HG02588 (cell line): ENCODE data around the gene SCN3B.

Source experiments
- ATAC-seq: cut with Tn5 transposase; IDR thresholded peaks from one replicate; pipeline ENCODE4 v1.9.1; 2021; ENCODE audit warnings: mild to moderate bottlenecking, moderate library complexity; ENCODE audit not compliant: unreplicated experiment

SCN3B gene

DNA sequence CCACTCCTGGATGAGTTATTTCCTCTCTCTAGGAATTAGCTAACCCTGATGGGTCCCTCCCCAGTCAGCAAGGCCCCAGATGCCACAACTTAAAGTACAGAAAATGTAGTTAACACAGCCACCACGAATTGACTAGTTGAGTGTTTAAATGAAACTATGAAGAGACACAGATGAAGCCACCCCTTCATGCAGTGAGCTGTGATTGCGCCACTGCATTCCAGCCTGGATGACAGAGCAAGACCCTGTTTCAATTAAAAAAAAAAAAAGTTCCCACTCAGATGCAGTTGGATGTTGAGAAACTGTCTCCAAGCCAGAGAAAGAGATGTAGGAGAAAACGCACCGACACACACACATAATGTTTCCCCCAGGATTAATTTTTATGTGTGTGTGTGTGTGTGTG, 53.3 kb downstream of the SCN3B start:
- ATAC-seq: no peak

DNA sequence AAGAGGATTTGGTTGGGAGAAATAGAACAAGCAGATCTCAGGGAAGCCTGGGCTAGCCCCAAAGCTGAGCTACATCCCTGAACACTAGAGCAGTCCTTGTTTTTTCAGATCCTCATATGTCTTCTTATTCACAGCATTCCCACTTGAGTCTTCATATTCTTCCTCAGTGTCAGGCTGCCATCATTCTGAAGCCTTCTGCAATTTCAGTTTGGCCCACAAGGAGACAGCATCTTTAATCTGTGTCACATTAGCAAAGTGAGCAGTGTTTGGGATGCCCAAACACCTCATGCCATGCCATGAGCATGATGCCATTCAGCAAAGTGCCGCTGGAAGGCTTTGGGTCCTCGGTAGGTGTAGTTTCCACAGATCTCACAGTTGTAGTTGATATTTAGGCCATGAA, 56.6 kb downstream of the SCN3B start:
- ATAC-seq: no peak

DNA sequence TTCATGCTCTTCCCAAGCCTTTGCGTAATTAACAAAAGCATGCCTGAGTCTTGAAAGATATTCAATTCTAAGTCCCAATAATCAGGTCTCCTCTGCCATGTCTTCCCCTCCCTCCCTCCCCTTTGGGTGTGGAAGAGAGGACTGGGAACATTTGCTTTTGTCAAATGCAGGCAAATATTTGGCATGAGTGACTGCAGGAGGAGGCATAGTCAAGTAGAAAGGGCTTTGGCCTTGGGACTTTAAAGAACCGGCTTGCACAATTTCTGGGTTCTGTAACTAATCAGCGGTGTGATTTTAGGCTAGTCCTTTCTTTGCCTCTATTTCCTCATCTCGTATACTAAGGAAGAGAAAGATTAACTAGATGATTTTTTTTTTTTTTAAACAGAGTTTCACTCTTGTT, 59.5 kb downstream of the SCN3B start:
- no peak for ATAC-seq

DNA sequence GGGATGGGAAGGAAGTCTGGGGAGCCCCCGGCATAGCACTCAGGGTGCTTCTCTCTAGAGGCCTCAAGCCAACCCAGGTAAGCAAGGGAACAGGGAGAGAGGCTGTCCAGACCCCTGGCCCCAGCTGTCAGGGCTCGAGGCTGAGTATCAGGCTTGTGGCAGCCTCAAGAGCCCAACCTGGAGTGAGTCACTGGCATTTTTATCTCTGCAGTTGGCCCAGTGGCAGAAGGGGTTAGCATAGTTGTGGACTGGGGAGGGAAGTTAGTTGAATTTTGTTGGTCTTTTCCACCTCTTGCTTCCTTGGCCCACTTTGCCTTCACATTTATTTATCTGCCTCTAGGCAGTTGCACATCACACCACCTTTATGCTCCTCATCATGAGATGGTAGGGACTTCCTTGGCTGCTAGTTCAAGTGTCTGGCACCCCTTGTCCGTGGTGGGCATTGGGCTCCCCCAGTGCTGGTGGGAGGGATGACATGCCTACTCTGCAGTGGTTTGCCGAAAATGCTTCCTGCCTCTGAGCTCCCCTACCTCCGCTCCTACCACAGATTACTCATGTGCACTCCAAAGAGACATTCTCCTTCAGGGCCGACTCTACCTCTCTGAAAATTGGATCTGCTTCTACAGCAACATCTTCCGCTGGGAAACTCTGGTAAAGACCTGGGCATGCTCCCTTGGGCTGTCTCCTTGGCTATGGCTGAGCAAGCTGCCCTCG, 60.1 kb downstream of the SCN3B start:
- ATAC-seq: no peak

DNA sequence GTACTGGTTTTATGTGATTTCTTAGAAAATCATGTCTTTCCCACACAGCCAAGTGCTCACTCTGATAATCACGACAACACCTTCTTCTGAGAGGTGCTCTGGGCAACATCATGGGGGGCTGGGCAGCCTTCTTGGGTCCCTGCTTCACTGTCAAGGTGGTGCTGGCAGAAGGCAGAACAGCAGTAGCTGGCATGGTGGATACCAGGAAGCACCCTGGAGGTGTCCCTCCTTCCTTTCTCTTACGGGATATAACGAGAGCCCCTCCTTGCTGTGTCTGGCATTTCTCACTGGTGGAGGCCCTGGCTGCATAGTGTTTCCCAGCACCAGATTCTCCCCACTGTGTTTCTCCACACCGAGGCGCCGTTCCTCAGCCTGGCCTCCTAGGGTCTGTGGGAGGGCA, 60.9 kb downstream of the SCN3B start:
- ATAC-seq: no peak

DNA sequence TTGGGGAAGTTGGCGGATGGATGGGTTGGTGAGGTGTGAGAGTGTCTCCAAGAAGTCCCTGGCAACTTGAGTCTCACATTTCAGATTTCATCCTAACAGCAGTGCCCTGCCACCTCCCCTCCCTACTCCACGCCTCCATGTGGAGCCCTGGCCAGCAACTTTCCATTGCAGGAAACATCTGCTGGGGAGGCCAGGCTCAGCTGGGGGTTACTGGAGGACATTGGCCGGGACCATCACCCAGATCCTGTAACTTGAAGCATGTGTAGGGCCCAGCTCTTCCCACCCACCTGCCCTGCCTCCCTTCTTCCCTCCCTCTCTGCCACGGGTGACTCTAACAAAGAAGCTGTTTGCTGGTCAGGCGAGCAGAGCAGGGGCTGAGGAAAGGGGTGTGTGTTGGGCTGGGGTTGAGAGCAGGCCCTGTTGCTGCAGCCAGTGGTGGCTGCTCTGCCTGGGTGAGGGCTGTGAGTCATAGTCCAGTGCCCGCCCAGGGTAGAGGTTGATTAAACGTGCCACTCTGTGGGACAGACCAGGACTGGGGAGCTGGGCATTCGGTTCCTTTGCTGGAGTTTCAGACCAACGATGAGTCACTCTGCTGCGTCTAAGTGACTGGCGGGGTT, 64.0 kb downstream of the SCN3B start:
- no peak for ATAC-seq

DNA sequence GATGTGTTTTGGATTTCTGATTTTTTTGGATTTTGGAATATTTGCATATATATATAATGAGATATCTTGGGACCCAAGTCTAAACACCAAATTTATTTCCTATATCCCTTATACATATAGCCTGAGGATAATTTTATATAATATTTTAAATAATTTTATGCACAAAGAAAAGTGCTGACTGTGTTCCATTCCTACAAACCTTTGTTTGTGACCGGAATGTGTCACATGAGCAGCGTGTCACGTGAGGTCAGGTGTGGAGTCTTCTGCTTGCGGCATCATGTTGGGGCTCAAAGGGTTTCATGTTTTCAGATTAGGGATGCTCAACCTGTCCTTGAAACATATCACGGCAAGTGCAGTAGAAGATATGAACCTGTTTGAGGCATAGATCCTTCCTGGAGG, 65.6 kb downstream of the SCN3B start:
- no peak for ATAC-seq

DNA sequence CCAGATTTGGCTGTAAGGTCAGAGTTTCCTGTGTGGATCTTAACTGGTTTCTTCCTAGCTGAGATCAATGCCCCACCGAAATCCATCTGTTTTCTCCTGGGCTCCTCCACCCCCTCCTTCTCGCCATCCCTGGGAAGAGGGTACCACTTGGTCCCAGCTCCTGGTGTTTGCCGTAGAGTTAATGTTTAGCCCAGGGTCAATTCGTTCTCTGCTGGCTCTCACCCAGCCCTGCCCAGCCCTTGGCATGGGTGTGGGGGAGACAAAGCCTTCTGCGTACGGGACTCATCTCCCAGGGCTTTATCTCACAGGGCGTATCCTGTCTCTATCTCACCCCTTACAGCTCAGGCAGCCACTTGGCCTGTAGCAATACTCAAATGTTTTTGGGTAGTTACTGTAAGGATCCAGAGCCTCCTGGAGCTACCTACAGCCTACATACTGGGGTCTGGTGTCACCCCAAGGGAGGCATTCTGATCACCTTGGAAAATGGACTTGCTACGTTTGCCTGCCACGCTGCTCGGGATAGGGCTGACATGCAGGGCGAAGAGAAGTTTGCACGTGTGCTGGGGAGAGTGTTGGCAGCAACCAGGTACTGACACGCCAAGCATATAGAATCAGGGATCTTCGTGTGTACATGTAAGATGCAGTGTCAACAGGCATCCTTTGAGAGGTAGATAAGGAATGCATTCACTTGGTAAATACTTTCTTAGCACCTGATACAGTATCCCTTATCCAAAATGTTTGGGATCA, 66.1 kb downstream of the SCN3B start:
- no peak for ATAC-seq

DNA sequence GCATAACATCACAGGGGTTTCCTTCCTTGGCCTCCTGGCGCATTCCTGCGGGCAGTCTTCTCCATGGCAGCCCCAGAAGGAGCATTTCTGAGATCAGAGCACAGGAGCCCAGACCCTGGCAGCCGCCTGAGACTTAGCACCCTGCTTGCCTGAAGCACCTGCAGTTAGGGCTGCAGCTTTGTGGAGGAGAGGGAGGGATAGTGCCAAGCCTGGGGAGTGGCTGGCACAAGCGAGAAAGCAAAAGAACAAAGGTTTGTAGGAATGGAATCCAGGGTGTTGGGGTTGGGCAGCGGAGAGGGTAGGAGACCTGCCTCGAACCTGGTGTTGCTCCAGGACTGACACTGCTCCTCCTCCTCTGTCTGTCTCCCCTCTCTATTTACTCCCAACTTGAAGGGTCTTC, 66.9 kb downstream of the SCN3B start:
- no peak for ATAC-seq

DNA sequence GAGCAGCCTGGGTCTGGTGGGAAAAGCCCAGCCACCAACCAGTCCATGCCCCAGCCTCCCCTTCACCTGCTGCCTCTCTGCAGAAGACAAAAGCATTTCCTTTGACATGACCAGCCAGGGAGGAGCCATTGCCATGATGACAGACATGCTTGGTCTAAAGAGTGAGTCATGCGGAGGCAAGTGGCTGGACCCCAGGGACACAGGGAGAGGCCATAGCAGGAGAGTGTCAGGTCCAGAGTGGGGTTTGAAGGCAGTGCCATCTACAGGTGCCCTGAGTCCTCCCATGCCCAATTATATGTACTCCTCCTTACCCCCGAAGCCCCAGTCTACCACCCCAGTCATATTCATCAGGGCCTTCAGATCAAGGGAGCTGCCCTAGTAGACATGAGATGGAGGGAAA, 67.4 kb downstream of the SCN3B start:
- no peak for ATAC-seq

DNA sequence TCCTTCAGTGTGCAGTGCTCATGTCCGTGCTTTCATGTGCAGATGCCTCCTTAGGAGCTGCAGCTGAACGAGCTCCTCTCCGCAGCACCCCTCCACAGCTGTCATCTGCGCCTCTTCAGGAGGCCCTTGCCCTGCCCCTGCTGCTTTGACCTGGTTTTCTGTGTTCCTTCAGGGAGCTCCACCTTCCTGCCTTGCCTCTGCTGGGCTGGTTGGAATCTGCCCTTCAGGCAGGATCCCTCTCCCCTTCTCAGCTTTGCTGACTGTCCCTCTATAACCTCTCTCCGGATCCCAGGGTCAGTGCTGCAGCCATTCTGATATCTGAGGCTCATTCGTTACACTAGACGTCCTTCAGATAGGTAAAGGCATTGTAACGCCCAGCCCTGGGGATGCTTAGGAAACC, 67.9 kb downstream of the SCN3B start:
- no peak for ATAC-seq

DNA sequence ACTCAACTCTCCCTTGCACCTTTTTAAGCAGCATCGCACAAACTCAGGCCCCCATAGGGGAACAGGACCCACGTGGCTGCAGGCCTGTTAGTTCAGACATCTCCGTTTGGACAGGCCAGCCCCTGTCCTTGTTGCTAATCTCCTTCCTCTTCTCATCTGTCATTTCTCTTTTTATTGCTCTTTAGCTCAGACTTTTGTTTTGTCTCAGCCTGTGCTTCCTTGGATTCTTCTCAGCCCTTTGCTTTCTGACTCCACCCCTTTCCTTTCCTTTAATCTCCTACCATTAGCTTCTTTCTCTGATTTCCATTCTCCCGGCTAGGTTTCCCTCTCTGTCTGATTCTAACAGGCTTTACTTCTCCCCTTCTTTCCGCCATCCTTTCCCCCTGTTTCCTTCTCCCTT, 68.7 kb downstream of the SCN3B start:
- no peak for ATAC-seq

DNA sequence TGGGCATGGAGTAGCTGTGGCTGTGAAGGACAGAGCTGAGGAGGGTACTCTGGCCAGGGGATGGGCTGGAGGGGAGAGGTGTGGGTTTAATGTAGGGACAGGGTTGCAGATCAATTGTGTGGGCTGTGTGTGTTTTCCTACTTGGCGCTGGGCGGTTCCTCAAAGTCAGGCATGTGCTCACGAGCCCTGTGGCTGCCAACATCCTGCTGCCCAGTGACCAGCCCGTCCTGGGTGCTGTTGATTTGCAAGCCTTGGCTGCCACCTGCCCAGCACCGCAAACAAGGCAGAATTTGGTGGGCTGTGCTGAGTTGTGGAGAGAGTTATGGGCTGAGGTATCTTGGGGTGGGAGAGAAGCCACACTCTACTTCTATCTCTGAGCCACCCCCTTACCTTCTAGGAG, 69.2 kb downstream of the SCN3B start:
- ATAC-seq: no peak

DNA sequence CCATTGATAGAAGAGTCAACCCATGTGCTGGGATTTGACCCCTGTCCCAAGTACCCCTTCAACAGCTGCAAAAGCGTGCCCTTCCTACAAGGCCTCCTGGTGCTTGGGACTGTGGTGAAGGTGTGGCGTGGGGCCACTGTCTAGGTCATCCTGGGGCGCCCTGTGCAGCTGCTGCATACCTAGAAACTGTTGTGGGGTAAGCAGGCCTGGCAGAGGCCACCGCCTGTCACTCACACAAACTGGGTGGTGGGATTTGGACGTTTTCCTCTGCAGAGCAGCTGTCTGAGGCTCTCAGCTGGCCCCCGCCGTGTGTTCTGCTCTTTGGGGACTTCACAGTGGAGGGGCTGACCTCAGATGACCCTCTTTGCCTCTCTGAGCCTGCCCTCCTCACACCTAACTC, 69.7 kb downstream of the SCN3B start:
- no peak for ATAC-seq

DNA sequence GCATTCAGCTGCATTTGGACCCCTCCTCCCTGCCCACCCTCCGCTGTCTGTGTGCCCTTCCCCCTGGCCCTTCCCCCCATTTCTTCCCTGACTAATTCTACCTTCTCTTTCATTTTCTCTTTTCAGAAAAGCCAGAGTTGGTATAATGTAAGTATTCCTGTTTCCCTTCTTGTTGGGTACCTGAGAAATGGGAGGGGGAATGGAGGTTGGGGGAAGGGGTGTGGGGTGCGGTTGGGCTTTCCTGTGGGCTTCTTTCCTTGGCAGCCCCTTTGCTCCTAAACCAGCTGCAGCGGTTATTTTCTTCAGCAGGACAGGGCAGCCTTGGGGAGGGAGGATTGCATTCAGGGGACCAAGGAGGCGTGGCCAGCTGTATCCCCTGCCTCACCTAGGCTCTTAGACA, 70.2 kb downstream of the SCN3B start:
- no peak for ATAC-seq

DNA sequence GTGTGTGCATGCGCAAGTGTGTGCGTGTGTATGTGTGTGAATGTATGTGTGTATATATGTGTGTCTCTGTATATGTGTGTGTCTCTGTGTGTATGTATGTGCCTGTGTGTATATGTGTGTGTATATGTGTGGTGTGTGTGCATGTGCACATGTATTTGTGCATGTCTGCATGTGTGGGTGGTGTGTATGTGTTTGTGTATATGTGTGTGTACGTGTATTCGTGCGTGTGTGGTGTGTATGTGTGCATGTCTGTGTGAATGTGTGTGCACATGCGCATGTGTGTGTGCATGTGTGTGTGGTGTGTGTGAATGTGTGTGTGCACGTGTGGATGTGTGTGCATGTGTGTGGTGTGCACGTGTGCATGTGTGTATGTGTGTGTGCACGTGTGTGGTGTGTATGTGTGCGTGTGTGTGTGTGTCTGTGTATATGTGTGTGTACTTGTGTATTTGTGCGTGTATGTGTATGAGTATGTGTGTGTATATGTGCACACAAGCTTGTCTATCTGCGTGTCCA, 71.4 kb downstream of the SCN3B start:
- ATAC-seq: no peak

DNA sequence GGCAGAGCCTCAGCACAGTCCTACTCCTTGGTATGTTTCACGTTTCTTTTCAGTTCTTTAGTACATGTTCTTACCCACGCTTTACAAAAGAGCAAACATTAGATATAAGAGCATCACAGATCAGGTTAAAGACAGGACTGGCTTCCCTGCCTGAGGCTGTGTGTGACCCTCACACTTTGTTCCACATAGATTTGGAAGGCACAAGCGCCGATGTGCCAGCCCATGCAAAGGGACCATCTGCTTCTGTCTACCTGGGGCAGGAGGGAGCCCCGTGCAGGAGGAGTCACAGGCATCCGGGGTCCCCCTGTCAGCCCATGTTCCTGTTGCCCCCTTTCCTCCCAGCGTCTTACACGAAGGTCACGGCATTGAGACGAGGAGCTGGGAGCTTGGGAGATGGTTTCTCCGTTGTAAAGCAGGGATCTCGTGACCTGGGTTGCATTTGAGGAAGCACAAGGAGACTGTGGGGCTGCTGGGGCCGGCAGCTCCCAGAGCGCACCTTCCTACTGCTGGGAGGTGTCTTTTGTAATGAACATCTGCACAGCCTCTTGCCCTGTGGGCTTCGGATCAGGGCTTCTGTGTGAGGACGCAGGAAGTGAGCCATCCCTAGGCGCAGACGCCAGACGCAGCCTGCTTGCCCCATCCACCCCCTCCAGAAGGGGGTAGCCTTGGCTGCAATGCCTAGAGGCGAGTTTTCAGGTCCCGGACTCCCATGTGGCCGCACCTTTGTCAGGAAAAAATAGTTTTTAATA, 72.6 kb downstream of the SCN3B start:
- ATAC-seq: no peak

DNA sequence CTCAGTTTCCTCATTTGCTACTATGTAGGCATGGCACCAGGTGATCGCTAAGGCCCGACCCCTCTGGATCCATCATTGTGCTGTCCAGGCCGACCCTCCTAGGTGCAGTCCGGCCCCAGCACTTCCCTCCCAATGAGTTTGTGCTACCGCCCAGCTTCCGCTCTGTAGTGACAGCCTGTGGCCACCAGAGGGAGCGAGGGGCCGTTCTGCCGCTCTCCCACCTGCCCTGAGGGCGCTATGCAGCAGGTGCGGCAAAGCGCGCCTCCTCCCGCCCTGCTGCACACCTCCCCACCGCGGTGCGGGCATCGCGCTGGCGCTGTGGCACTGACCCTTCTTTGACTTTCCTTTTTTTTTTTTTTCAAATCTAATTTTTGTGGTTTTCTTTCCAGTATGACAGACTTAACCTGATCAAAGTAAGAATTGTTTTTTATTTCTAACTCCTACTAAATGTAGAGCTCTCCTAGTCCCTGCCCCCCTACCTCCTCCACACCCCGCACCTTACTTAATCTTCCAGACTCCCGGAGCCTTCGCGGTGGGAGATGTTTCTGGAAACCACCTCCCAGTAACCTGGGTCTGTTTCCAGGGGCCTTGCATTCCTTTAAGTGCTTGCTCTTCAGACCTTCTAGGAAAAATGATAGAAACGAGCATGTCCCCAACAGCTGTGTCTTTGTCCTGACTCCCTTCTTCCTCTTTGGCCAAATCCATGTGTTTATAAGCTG, 73.7 kb downstream of the SCN3B start:
- peak; percentile 79 for ATAC-seq

DNA sequence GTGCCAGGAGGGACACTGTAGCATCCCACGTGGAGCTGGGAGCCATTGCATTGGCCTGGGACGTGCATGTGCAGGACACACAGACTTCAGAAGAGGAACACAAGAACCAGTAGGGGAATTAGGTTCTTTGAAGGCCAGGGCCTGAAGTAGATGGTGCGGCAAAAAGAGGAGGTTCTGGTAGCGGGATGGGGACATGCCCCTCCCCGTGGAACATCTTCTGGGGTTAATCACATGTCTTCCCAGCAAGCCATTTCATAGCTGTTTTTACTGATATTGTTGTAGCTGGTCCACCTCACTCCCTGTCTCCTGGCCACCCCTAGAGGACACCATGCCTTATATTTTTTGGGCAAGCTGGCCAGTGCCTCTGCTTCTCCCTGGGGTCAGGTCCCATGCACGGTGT, 74.3 kb downstream of the SCN3B start:
- no peak for ATAC-seq

DNA sequence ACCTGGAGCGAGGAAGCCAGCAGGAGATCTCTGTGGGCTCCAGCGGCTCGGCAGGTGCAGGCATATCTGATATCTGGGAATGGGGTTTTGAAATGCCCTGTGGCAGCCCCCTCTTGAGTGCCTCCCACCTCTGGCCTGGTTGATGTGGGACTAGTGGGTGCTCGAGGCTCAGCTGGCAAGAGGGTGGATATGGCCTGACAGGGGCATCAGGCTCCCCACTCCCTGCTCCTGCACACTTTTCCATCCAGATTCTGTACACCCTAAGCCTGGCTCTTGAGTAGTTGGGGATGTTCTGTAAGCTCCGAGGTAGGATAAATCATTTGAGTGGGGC, 75.0 kb downstream of the SCN3B start:
- no peak for ATAC-seq
